Stimulated activated CD8-positive, alpha-beta memory T cell treated with anti-CD3 and anti-CD28 coated beads, Interleukin-4, amount 100 ng/mL, for 48 hours (primary cell): ENCODE results near the gene COL5A3.
A peak's percentile ranks its signal among the peaks of the same experiment; 100 is the strongest.

Source experiments
- DNase-seq: peaks from one replicate; pipeline ENCODE4 v3.0.0-alpha.2; 2020

The COL5A3 gene

DNA sequence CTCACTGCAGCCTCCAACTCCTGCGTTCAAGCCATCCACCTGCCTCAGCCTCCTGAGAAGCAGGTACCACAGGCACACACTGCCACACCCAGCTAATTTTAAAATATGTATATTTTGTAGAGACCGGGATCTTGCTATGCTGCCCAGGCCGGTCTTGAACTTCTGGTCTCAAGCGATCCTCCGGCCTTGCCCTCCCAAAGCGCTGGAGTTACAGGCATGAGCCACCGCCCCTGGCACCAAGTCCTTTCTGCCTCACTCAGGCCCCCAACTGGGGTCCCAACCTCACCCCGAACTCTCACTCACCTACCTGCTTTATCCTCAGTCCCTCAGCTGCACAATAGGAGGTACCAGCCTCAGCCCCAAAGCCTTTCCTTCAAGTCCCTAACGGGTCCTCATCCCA lies 635 bp upstream of the COL5A3 start:
- no peak for DNase-seq

DNA sequence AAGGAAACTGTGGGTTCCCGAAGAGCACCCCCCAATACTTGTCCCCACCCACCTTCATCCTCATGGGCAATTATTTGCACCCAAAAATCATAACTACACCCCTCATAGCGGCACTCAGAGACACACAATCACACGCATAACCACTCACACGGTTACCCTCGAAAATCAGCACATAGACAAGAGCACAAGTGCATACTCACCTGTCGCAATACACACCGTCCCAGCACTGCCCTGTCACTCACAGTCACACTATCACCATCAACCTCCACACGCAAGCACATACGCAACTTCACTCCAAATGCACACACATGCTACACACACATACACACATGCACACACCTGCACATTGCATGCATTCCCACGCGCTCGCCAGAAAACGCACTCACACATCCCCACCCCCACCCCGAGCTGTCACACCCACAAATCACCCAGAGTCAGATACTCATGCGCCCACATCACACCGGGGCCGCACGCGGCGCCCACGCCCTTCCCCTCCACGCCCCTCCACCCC lies 535 bp downstream of the COL5A3 start:
- no peak for DNase-seq

DNA sequence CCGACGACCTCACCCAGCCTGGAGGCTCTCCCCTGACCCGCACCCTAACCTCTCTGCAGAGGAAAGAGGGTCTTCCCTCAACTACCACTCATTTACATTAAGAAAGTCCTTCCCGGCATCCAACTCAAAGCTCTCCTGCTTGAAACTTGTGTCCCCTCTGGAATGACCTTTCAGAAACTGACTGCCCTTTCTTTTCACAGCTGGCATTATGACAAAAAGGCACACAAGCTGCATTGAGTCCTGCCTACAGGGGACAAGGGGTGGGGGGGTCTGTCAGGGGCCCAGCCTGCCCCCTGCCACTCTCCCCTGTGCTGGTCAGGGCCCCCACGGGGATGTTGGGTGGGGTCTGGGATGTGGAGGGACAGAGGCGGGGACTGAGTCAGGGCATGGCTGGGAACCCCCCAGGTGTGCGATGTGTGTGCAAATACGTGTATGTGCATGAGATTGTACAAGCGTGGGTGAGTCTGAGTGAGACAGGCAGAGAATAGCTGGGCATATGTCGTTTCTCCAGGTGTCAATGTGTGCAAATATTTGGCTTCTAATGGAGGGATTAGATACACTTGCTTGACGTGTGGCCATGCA lies 2.0 kb downstream of the COL5A3 start:
- no peak for DNase-seq

DNA sequence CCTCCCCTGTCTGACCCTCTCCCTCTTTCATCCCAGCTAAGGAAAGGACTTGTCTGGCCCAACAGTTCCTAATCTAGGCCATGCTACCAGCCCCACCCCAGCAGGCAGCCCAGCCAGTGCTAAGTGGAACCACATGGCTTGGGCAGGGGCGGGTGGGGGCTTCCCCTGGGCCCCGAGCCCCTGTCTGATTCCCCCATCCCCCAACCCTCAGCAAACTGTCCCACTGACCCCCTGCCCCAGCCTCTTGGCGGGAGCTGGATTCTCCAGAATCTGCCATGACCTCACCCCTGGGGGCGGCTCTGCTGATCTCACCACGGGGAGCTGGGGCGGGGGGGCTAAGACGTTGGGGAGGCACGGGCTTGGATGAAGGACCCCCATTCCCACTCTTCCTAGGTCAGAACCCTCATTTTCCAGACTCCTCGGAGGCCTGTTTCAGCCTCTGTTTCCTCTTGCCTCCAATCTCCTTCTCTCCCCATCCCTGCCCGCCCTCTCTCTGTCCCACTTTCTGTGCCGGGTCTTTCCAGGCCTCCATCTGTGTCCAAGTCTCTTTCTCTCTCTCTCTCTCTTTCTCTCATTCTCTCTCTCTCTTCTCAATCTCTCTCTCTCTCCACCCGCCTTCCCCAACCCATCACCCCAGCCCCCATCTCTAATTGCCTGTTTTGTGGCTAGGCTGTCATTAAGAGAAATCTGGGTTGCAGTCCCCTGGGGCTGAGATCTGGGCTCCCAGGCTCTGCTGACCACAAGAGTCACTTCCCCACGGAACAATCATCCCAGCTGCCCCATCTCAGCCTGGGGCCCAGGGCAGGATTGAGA lies 2.7 kb downstream of the COL5A3 start:
- no peak for DNase-seq

DNA sequence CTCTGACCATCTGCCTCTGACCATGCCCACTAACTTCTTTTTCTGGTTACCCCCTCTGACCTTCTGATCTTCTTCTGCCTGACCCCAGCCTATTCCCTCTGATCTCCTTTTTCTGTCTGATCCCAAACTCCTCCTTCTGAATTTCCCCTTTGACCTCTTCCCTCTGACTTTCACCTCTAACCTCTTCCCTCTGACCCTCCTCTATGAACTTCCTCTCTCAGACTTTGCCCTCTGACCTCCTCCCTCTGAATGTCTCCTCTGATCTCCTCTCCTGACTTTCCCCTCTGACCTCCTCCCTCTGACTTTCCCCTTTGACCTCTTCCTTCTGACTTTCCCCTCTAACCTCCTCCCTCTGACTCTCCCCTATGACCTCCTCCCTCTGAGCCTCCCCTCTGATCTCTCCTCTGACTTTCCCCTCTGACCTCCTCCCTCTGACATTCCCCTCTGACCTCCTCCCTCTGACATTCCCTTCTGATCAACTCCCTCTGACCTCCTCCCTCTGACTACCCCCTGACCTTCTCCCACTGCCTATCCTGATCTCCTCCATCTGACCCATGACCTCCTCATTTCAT lies 3.5 kb downstream of the COL5A3 start:
- DNase-seq, result no peak

DNA sequence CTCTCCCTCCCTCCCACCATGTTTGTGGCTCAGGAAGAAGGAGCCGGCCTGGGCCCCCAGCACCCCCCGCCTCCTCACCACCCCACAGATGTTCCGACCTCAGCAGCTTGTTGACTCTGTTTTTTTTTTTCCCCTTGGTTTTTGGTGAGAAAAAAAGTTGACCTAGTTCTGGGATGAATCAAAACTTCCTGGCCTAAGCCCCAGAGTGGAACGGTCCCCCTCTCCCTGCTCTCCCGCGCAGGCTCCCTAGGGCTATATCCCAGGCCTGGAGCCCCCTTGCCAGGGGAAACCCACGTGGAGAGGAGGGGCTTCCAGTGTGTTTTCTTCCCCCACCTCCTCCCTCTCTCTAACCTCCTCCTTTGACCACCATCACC lies 4.0 kb downstream of the COL5A3 start:
- DNase-seq, result no peak

DNA sequence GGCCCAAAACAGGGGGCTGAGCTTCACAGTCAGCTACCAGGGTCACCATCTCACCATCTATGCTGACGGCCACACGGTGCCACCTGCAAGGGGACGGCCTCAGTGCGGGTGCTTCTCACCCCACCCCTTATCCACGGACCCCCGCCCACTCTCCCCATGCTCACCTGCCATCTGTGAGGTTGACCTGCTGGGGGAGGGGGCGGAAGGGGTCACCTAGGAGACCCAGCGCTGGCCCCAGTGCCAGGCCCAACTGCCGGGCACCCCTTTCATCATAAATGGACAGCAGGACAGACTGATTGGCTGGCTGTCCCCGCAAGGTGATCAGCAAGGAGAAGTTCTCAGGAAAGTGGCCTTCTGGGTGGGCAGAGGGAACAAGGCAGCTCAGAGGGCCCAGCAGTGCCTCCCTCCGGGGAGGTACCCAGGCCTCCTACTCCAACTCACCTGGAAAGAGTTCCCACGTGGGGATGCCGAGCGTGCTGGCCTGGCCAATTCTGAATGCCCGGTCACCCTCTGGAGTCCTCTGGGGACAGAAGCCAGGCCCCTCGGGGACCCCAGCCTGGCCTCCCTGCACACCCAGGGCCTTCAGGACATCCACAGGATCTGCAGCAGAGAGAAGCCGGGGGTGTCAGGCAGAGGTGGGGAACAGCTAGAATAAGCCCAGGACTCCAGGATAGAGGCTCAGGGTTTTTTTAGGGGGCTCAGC lies 4.5 kb downstream of the COL5A3 start:
- no peak for DNase-seq

DNA sequence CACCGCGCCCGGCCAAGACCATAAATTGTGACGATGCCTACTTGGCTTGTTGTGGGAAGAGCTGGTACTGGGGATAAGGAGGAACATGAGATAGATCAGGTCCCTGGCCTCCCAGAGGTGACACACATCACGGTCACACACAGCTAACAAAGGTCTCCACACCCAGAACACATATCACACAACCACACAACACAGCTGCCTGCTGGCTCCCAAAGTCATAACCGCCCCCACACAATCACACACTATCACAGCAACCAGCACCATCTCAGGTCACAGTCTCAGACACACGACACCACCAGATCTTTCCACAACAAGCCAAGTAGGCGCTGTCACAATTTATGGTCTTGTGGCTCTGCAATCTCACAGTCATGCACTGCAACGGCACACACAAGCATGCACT lies 5.7 kb downstream of the COL5A3 start:
- DNase-seq, result no peak

DNA sequence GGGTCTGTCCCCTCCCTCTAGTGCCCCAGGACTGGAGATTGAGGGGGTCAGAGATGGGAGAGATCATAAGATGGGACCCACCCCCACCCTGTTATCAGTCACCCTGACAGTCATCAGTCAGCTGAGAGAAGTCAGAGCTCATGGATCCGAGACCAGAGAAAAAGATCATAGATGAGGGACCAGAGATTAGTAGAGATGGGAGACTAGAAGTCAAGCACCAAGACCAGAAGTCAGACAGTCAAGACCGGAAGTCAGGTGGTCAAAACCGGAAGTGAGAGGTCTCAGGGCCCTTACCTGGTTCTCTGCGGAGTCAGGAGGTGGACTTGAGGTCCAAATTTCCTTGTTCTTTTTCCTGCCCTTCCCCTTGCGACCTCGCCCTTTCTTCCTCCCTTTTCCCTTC lies 7.0 kb downstream of the COL5A3 start:
- no peak for DNase-seq

DNA sequence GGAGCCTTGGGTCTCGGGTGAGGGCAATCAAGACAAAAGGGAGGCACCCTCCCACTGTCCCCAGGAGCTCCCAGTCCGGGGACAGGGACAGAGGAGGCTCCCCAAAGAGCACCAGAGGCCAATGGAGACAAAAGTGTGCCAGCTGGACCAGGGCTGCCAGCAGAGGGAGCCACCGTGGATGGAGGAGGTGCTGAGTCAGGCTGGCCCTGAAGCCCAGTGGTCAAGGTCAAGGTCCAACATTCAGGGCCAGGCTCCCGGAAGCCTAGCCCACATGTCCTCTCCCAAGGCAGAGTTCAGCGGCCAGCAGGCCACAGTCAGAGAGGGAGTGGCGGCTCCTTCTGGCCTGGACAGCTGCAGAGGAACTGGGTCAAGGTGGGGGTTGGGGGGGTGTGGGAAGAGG lies 8.4 kb downstream of the COL5A3 start:
- peak; percentile 47 for DNase-seq

DNA sequence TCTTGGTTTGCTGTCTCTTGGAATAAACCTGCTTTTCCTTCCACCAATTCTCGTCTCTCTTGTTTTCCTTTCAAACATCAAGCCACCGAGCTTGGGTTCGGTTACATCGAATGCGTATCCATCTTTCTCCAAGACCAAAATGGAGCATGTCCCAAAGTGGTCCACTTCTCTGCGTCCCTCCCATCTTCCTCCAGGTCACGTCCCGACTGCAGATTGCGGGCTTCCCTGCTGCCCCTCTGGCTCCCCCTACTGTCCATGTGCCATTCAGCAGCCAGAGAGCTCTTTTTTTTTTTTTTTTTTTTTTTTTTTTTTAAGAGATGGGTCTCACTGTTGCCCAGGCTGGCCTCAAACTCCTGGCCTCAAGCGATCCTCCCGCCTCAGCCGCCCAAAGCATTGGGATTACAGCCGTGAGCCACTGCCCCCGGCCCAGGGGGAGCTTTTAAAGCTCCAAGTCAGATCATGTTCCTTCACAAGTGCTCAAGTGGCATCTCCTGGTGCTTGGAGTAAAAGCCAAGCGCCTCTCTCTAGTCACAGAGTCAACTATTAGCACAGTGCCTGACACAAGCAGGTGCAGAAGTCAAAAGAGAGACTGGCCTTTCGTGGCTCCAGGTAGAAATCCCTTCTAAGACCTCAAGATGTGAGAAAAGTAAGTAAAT lies 10.0 kb downstream of the COL5A3 start:
- DNase-seq, result peak; percentile 85

DNA sequence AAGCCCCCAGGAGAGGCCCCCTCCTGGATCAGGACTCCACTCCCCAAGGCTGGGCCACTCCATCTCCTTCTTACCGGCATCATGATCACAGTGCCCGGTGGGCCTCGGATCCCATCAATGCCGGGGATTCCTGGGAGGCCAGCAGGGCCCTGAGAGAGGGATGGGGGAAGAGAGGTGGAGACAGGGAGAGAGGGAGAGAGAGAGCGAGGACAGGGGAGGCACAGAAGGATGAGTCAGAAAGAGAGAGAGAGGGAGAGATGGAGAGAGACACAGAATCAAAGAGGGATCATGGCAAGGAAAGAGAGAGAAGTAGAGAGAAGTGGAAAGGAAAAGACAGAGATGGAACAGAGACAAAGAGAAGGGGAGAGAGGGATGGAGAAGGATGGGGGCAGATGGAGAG lies 13.8 kb downstream of the COL5A3 start:
- DNase-seq, result no peak

DNA sequence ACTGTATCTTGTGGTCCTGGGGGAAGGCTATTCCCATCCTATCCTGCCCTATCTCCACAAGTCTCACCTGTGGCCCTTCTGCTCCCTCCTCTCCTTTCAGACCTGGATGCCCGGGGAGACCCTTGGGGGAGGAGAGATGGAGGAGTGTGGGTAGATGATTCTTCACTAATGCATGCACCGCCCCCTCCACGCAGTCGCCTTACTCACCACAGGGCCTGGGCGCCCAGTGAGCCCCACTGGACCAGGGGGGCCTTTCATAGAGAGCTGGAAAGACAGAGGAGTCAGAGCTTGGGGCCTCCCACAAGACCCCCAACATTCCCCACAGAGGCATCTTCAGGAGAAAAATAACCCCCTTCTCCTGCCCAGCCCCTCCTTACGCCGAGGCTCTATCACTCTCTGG lies 14.3 kb downstream of the COL5A3 start:
- no peak for DNase-seq

DNA sequence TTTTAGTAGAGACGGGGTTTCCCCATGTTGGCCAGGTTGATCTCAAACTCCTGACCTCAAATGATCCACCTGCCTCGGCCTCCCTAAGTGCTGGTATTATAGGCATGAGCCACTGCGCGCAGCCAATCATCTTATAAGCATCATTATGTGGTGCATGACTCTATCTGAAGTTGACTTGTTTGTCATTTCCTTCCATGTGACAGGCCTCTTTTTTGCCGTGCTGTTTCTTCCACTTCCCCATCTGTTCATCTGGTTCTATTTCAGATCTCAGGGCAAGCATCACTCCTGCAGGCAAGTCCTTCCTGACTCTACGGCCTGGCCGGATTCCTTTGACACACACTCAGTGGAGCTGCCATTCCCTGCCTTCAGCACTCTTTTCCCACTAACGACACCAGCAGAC lies 15.2 kb downstream of the COL5A3 start:
- no peak for DNase-seq

DNA sequence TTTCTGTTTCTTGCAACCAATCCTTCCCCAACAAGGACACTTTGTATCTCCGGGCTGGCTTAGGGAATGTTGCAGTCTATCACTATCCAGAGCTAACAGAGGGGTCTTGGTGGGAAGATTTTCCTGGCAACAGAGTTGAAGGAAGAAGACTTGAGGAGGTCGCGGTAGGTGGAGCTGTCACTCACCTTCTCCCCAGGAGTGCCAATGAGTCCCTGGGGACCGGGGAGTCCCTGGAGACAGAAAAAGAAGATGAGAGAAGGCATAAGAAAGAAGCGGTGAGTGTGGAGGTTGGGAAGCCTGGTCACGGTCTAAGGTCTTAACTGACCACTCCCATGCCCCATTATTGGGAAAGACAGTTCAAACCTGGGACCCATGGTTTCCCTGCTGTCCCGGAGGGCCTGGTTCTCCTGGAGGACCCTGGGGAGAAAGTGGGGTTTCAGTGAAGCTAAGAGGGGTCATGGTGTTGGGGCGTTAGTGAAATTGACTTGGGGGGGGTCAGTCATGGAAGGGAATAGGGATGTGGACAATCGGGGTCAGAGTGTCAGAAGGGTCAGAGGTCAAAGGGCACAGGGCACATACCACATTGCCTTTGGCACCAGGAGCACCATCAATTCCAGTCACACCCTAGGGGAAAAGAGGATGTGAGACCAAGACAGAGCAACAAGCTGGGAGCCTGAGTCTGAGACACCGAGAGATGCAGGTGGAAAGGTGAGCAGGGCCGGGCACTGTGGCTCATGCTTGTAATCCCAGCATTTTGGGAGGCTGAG lies 18.7 kb downstream of the COL5A3 start:
- DNase-seq, result no peak

DNA sequence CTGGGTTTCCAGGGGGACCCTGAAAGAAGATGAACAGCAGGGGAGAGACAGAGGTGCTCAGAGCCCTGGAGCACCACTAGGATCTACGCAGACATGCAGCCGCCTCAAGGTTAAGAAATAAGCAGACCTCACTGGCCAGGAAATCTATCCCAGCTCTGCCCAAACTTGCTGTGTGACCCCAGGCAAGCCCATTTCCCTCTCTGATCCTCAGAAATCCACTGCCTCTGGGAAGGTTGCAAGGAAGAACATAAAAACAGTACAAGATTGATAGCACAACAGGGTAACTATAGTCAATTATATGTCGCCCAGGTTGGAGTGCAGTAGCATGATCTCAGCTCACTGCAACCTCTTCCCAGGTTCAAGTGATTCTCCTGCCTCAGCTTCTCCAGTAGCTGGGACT lies 20.8 kb downstream of the COL5A3 start:
- DNase-seq, result no peak

DNA sequence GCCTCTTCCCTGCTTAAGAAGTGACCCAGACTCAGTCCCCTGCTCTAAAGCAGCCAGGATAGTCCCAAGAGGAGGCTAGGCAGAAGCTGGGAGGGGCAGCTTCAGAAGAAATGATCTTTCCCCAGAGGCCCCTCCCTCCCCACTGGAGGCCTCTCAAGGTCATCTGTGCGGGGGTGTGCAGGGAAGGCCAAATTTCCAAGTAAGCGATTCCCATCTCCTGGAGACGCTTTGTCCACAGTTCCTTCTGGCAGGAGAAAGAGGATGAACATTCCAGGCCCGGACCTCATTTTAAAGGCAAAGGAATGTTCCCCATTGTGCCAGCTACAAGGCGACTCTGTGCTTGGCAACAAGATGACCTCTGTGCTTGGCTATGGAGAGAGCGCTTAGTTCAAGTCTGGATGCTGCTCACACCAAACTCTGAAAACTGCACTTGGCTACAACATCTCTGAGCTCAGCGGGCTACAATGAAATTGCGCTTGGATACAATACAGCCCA lies 23.5 kb downstream of the COL5A3 start:
- DNase-seq, result no peak

DNA sequence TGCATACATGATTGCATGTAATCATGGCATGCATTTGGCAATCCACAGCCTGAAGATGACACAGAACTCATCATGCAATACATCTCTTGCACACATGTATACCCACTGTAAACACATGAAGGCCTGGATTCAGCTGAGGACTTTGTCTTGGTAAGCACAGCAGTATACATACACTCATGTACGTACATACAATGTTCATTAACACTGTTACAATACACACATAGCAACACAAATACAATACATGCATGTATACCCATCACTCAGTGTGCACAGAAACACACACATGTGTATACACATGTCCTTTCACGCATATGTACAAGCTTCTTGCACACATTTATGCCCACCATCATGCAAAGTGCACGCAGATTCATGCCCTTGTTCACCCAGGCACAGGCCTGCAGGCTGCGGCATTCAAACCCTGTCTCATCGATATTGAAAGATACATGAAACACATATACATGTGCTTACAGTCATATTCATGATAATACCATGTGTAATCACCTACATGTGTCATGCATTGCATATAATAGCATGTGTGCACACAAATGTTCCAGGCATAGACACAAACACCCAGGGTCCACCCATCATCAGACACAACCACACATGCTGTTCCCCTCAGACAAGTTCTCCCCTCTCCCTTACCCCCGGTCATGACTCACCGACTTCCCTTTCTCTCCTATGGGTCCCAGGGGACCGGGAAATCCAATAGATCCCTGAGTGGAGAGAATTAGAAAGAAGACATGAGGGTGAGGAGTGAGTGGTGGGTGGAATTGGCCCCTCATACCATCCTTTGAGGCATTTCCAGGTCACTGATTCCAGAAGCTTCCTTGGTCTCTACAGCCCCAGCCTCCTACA lies 28.7 kb downstream of the COL5A3 start:
- DNase-seq, result no peak

DNA sequence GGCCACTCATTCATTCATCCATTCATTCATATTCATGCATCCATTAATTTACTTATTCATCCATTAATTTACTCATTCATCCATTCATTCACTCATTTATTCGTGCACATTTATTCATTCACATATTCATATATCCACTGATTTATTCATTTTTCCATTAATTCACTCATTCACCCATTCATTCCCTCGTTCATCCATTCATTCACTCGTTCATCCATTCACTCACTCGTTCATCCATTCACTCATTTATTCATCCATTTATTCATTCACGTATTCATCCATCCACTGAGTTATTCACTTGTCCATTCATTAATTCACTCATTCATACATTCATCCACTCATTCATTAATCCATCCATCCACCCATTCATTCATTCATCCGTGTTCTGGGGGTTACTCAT lies 38.2 kb downstream of the COL5A3 start:
- no peak for DNase-seq

DNA sequence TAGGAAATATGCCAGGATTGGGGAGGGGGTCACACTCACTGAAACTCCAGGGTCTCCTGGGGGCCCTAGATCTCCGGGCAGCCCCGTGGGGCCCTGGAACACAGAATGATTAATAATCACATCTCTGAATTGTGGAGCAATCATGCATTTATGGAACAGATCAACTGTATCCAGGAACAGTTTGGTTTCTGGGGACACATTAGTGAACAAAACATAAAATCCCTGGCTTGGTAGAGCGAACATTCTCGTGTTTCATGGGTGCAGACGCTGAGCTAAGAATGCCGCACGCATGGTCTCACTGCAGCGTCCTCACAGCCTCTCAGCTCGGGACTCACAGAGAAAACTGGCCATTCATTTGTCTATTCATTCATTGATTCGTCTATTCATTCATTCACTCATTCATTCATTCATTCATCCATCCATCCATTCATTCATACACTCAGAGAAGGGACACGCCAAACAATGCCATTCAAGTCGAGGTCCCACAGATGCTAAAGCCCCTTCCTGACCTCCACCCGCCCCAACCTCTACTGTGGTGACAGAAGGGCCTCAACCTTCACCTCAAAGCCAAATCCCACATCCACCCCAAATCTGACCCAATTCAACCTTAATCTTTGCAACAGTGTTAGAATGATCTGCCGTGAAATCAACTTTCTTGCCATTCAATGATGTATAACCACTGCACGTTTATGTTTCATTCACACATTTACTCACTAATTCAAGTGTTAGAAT lies 39.0 kb downstream of the COL5A3 start:
- DNase-seq, result no peak

DNA sequence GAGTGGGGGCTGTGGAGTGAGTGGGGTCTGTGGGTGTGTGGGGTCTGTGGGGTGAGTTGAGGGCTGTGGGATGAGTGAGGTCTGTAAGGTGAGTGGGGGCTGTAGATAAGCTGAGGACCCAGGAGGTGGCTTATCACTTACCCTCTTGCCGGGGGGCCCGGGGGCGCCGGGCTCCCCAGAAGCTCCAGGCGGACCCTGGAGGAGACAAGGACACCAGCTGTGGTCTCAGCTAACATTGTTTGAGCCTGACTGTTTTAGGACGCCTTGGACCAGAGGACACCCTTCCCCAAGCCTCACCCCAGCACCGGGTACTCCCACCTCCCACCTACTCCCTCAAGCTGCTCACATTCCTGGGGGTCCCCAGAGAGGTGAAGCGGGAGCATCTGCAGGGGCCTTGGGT lies 39.8 kb downstream of the COL5A3 start:
- no peak for DNase-seq
